GM12892 (cell line): Measurements from ENCODE around the gene TNFAIP2.

ENCODE experiments used
- POLR2A ChIP-seq: IDR thresholded peaks from 2 replicates; pipeline ENCODE4 v1.6.1; 2011; ENCODE audit warnings: low read depth, low read length, control low read depth
- POLR2AphosphoS5 ChIP-seq: IDR thresholded peaks from 2 replicates; pipeline ENCODE4 v1.6.1; 2011; ENCODE audit warnings: low read depth, low read length, control low read depth
- TAF1 ChIP-seq: IDR thresholded peaks from 2 replicates; pipeline ENCODE4 v1.6.1; 2011; ENCODE audit warnings: low read depth, mild to moderate bottlenecking, control low read depth, low read length, borderline replicate concordance

GRCh38 chr14:103123634-103124500, 606 bp downstream of the TNFAIP2 start:
- TF ChIP-seq TAF1 (no peak), POLR2A (no peak), POLR2AphosphoS5 (no peak)
